ENCODE results near the gene PSORS1C2.

Gene PSORS1C2

GRCh38 chr6:31143148-31143547, 4.3 kb upstream of the PSORS1C2 start:
- TF ChIP-seq ZNF384 (IDR thresholded peaks at IDR 0.05), result no peak
- no peak for TF ChIP-seq SUZ12 (IDR thresholded peaks at IDR 0.05)
- TF ChIP-seq SP1 (IDR thresholded peaks at IDR 0.05), result no peak
- TF ChIP-seq ARNT (IDR thresholded peaks at IDR 0.05), result no peak
- no peak for TF ChIP-seq PKNOX1 (IDR thresholded peaks at IDR 0.05)
- TF ChIP-seq FOXM1 (IDR thresholded peaks at IDR 0.05; ENCODE audit: borderline replicate concordance), result no peak
- no peak for TF ChIP-seq FOXA1 (IDR thresholded peaks at IDR 0.05)
- TF ChIP-seq BHLHE40 (IDR thresholded peaks at IDR 0.05; ENCODE audit: borderline replicate concordance), result no peak
- TF ChIP-seq HDGF (IDR thresholded peaks at IDR 0.05; ENCODE audit: borderline replicate concordance), result no peak
- DNase-seq (ENCODE audit: extremely low spot score), result no peak
- CTCF ChIA-PET, result no interaction called here
- POLR2A ChIA-PET, result no interaction called here

- ChIA-PET CTCF (no interaction called here), POLR2A (interaction anchor here (0.8 to 1.6 kb wide), 3 partner anchors 14 to 18 kb away, joined by 4 to 9 read pairs (median 5); partner anchors contain the start of gene TCF19)
- DNase-seq (ENCODE audit: extremely low spot score), result no peak
- no peak for TF ChIP-seq BHLHE40 (IDR thresholded peaks at IDR 0.05; ENCODE audit: borderline replicate concordance)
- no peak for TF ChIP-seq ELF4 (IDR thresholded peaks at IDR 0.05)
- no peak for TF ChIP-seq SP1 (IDR thresholded peaks at IDR 0.05)
- TF ChIP-seq NFRKB (IDR thresholded peaks at IDR 0.05), result no peak
- no peak for TF ChIP-seq CTBP1 (IDR thresholded peaks at IDR 0.05; ENCODE audit: borderline replicate concordance)
- TF ChIP-seq PKNOX1 (IDR thresholded peaks at IDR 0.05), result no peak
- no peak for TF ChIP-seq FOXK2 (IDR thresholded peaks at IDR 0.05)
- TF ChIP-seq L3MBTL2 (conservative IDR thresholded peaks at IDR 0.05), result no peak
- TF ChIP-seq FOXM1 (IDR thresholded peaks at IDR 0.05; ENCODE audit: borderline replicate concordance), result no peak
- TF ChIP-seq ZNF384 (IDR thresholded peaks at IDR 0.05), result no peak
- TF ChIP-seq TARDBP (IDR thresholded peaks at IDR 0.05), result no peak
Measured at GRCh38 chr6:31142361-31142761, 3.5 kb upstream of the PSORS1C2 start.

- TF ChIP-seq FOXK2 (IDR thresholded peaks at IDR 0.05), result no peak
- no peak for TF ChIP-seq SP1 (IDR thresholded peaks at IDR 0.05)
- POLR2A ChIA-PET, result interaction anchor here (1.6 kb wide), 1 partner anchor 11 kb away, joined by 4 read pairs; no protein-coding TSS in a partner anchor
- DNase-seq (ENCODE audit: extremely low spot score), result no peak
- CTCF ChIA-PET, result no interaction called here
Measured at GRCh38 chr6:31140643-31141042, 1.8 kb upstream of the PSORS1C2 start.

- no peak for DNase-seq (ENCODE audit: extremely low spot score)
- ChIA-PET POLR2A (interaction anchor here (1.3 kb wide), 1 partner anchor 19 kb away, joined by 4 read pairs; the partner anchor contains the start of gene TCF19), CTCF (interaction anchor here (0.6 to 1.2 kb wide), 2 partner anchors 9 to 181 kb away, joined by 3 to 4 read pairs; no protein-coding TSS in a partner anchor)
- TF ChIP-seq PKNOX1 (IDR thresholded peaks at IDR 0.05) (no peak), SUZ12 (IDR thresholded peaks at IDR 0.05) (no peak), BHLHE40 (IDR thresholded peaks at IDR 0.05; ENCODE audit: borderline replicate concordance) (no peak), ELF4 (IDR thresholded peaks at IDR 0.05) (no peak), L3MBTL2 (conservative IDR thresholded peaks at IDR 0.05) (no peak), ZNF384 (IDR thresholded peaks at IDR 0.05) (no peak), HDGF (IDR thresholded peaks at IDR 0.05; ENCODE audit: borderline replicate concordance) (no peak), CTBP1 (IDR thresholded peaks at IDR 0.05; ENCODE audit: borderline replicate concordance) (no peak), NFRKB (IDR thresholded peaks at IDR 0.05) (no peak), FOXM1 (IDR thresholded peaks at IDR 0.05; ENCODE audit: borderline replicate concordance) (no peak), TARDBP (IDR thresholded peaks at IDR 0.05) (no peak), FOXK2 (IDR thresholded peaks at IDR 0.05) (no peak), LEF1 (IDR thresholded peaks at IDR 0.05; ENCODE audit: borderline replicate concordance) (no peak), ARNT (IDR thresholded peaks at IDR 0.05) (no peak)
Measured at GRCh38 chr6:31139599-31139998, 733 bp upstream of the PSORS1C2 start.

- POLR2A ChIA-PET, result no interaction called here
- no peak for DNase-seq (ENCODE audit: extremely low spot score)
- CTCF ChIA-PET, result interaction anchor here (0.6 kb wide), 1 partner anchor 48 kb away, joined by 3 read pairs; no protein-coding TSS in a partner anchor
- TF ChIP-seq FOXM1 (IDR thresholded peaks at IDR 0.05; ENCODE audit: borderline replicate concordance) (no peak), SUZ12 (IDR thresholded peaks at IDR 0.05) (no peak)
Measured at GRCh38 chr6:31135710-31136109, 3.2 kb downstream of the PSORS1C2 start.

GRCh38 chr6:31132806-31133205, 6.1 kb downstream of the PSORS1C2 start:
- DNase-seq (ENCODE audit: extremely low spot score), result no peak
- ChIA-PET POLR2A (no interaction called here), CTCF (interaction anchor here (1.3 kb wide), 1 partner anchor 60 kb away, joined by 4 read pairs; no protein-coding TSS in a partner anchor)
- no peak for TF ChIP-seq ZNF384 (IDR thresholded peaks at IDR 0.05)
- TF ChIP-seq LEF1 (IDR thresholded peaks at IDR 0.05; ENCODE audit: borderline replicate concordance), result no peak
- TF ChIP-seq PKNOX1 (IDR thresholded peaks at IDR 0.05), result no peak
- no peak for TF ChIP-seq FOXM1 (IDR thresholded peaks at IDR 0.05; ENCODE audit: borderline replicate concordance)
- TF ChIP-seq ARNT (IDR thresholded peaks at IDR 0.05), result no peak
- no peak for TF ChIP-seq HDGF (IDR thresholded peaks at IDR 0.05; ENCODE audit: borderline replicate concordance)
- TF ChIP-seq SUZ12 (IDR thresholded peaks at IDR 0.05), result no peak
- TF ChIP-seq CTBP1 (IDR thresholded peaks at IDR 0.05; ENCODE audit: borderline replicate concordance), result no peak
- no peak for TF ChIP-seq TARDBP (IDR thresholded peaks at IDR 0.05)
- TF ChIP-seq L3MBTL2 (conservative IDR thresholded peaks at IDR 0.05), result no peak
- no peak for TF ChIP-seq ELF4 (IDR thresholded peaks at IDR 0.05)
- TF ChIP-seq FOXK2 (IDR thresholded peaks at IDR 0.05), result no peak
- TF ChIP-seq NFRKB (IDR thresholded peaks at IDR 0.05), result no peak
- no peak for TF ChIP-seq FOXA1 (IDR thresholded peaks at IDR 0.05)
- TF ChIP-seq SP1 (IDR thresholded peaks at IDR 0.05), result no peak
